GM21576 (cell line): ENCODE measurements around the gene APOA4.
A peak's percentile ranks its signal among the peaks of the same experiment; 100 is the strongest.
"Not testable (repeated sequence)": the region's sequence is repeated elsewhere in the genome, so short reads cannot be mapped to it uniquely, and the experiment has no call there.

Experiments used
- ATAC-seq: cut with Tn5 transposase; IDR thresholded peaks from one replicate; pipeline ENCODE4 v1.9.1; 2021; ENCODE audit warnings: mild to moderate bottlenecking, moderate library complexity; ENCODE audit not compliant: unreplicated experiment

The APOA4 gene

DNA sequence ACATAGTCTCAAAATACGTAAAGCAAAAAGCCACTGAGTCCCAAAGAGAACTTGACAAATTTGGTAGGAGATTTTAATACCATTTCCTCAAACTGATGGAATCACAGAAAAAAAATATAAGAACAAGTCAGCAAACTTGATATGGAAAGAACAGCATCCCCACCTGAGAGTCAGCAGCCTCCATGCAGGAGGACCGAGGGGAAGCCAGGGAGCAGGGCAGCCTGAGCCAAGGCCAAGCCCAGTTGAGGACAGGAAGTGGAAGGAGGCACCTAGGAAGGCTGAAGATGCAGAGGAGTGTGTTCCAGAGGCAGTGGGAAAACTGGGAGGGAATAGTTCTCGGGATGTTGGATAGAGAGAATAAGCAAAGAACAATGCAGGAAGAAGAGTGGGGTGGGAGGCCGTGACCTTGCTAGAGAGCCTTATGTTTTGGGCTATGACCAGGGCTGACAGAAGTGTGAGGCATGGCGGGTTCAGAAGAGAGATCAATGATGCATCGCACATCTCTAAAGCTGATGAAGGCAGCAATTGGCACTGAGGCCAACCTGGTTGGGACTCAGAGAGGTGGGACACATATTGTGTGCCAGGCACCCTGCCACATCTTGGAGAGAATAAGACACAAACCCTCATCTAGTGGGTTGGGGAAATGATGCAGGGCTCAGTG, 15.4 kb downstream of the APOA4 start:
- no peak for ATAC-seq

DNA sequence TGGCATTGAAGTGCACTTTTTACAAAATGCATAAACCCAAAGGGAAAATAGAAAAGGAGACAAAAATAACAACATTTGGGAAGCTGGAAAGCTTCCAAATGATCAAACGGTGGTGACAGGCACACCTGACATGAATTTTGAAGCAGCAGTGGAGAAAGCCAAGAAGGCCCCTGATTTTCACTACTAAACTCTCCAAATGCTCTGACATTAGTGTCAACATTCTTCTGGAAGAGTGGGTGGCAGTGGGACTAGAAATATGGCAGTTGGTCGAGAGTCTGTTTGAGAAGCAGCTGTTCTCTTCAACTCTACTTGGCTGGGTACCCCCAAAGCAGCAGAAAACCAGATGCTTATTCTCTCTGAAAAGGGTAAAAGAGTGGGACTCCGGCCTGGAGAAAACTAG, 19.1 kb downstream of the APOA4 start:
- no peak for ATAC-seq

DNA sequence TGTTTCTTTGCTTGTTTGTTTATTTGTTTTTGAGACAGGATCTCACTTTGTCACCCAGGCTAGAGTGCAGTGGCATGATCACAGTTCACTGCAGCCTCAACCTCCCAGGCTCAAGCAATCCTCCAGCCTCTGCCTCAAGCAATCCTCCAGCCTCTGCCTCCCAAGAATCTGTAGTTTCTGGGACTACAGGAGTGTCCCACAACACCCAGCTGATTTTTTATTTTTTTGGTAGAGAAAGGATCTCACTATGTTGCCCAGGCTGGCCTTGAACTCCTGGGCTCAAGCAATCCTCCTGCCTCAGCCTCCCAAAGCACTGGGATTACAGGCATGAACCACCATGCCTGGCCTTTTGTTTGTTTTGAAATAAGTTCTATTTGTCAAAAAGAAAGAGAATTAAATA, 21.4 kb downstream of the APOA4 start:
- ATAC-seq = not testable (repeated sequence)

DNA sequence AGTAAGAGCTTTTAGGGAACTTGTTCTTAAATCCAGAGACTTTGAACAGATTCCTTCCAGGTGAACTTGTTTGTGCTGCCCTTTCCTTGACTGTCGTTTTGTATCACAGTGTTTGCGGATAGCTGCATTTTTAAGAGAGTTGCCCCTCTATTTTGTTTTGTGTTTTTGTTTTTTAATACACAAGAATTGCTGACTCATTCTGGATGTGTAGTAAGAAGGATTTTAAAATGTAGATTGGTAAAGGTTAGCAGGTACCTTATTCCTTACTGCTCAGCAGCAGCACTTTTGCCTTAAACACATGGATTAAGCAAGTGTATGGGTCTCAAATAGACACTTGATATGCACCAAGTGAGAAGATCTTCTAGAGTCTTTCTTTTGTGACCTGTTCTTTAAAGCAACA, 22.5 kb downstream of the APOA4 start:
- ATAC-seq = no peak

DNA sequence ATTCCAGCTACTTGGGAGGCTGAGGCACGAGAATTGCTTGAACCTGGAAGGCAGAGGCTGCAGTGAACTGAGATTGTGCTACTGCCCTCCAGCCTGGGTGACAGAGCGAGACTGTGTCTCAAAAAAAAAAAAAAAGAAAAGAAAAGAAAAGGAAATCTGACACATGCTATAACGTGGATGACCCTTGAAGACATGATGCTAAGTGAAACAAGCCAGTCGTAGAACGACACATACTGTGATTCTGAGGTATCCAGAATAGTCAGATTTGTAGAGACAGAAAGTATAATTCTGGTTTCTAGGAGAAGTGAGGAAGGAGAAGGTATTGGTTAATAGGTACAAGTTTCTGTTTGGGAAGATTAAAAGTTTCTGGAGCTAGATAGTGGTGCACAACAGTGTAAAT, 24.7 kb downstream of the APOA4 start:
- ATAC-seq = no peak

DNA sequence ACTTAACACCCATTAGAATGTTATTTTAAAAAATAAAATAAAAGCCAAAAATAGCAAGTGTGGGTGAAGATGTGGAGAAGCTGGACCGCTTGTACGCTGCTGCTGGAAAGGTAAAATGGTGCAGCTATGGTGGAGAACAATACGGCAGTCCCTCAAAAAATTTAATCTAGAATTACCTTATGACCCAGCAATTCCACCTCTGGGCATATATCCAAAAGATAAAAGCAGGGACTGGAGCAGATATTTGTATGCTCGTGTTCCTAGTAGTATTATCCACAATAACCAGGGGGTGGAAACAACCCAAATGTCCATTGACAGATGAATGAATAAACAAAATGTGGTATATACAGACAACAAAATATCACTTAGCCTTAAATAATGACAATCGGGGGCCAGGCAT, 25.3 kb downstream of the APOA4 start:
- no peak for ATAC-seq

GRCh38 chr11:116796548-116796947, 26.6 kb downstream of the APOA4 start:
- no peak for ATAC-seq

- ATAC-seq = no peak
These were observed 28.3 kb downstream of the APOA4 start for GRCh38 chr11:116794851-116795250.

DNA sequence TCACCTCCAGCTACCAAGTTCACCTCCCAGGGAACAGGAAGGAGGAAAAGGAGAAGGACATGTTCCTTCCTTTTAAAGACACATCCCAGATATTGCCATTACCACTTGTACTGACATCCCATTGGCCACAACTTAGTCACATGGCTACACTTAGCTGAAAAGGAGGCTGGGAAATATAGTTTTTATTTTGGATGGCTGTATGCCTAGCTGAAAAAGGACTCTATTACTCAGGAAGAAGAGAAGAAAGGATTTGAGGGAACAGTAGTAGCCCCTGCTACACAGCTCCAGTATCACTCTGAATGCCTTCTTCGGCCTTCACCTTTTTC, 29.4 kb downstream of the APOA4 start:
- no peak for ATAC-seq

GRCh38 chr11:116792869-116793771, 30.0 kb downstream of the APOA4 start:
- ATAC-seq = no peak

GRCh38 chr11:116792144-116792868, 30.8 kb downstream of the APOA4 start:
- no peak for ATAC-seq

- no peak for ATAC-seq
These were observed 31.3 kb downstream of the APOA4 start, which contains the start of gene APOA5 for GRCh38 chr11:116791813-116792143. TSS of gene APOA5 (minus strand) at chr11:116791879. CDS start at chr11:116791860, 19 bp downstream.

- ATAC-seq = peak; percentile 35
These were observed 31.9 kb downstream of the APOA4 start for GRCh38 chr11:116791002-116791812.

DNA sequence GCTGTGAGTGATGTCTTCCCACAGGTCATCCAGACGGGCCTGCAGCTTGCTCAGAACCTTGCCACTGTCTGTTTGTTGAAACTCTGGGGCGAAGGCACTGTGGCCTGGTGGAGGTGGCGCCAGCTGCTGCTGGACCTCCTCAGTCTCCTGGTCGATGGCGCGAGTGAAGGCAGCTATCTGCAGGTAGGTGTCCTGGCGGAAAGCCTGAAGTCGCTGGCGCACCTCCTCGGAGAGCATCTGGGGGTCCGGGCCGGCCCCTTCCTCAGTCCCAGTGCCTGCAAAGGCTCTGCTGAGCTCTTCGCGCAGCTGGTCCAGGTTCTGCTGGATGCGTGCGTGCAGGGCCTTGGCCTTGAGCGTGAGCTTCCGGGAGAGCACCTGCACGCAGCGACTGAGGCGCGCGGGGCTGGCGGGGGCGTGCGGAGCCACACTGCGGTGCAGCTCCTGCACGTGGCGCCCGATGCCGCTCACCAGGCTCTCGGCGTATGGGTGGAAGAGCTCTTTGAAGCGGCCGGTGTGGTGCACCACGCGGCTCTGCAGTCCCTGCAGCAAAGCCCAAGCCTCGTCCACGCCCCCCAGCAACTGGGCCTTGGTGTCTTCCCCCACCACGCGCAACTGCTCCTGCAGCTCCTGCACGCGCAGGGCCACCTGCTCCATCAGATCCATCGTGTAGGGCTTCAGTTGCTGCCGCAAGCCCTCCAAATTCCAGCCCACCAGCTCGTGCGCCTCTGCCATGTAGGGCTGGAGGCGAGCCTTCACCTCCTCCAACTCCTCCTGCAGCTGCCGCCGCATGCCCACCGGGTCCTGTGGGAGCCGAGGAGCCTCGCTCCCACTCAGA, 32.7 kb downstream of the APOA4 start:
- no peak for ATAC-seq

DNA sequence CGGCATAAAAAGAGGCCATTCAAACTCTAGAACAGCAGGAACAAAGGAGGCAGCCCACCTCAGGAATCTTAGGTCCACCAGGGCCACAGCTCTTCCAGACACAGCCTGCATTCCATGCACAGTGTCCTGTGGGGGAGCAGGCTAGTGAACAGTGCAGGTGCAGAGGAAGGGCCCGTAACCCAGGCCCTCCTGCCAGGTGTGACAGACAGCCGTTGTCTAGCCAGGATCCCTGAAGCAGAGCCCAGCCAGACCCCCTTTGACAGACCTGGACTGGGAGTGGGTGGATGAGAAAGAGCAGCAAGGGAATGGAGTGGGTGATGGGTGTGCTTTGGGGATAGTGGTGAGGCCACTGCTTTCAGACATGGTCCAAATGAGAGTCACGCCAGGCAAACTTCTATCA, 34.1 kb downstream of the APOA4 start:
- ATAC-seq = no peak

DNA sequence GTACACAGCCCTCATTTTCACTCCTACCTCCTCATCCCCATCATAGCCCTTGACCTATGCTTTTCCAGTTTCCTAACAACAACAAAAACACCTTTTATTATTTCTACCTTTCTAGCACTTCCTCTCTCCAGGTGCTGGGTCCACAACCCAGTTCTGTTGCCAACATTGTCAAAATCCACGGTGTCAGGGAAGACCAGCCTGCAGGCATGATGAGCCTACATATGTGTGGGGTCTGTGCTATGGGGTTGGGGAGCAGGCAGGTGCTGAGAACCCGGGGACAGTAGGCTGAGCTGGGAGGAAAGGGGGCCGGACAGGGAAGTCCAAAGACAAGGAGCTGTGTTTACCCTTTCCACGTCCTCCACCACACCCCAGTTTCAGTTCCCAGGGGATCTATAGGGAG, 34.6 kb downstream of the APOA4 start:
- ATAC-seq = no peak

GRCh38 chr11:116787786-116788486, 35.2 kb downstream of the APOA4 start, which contains the start of gene ZPR1:
TSS of gene ZPR1 (minus strand) at chr11:116788023. CDS start at chr11:116787990, 33 bp downstream.
- ATAC-seq = peak; percentile 86

DNA sequence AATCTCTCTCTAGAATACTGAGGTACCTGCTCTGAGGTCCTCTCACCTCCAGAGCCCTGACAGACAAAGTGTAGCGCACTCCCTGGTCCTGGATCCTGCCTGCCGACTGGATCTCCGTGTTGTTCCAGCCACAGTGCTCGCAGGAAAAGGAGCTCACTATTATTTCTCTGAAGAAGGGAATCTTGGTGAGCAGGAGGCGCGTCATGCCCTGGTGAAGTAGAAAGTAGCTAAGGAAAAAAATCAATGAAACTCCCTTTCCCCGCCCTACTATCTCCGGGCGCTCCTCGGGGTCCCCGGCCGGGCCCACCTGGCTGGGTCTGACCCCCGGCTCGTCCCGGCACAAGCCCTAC, 35.7 kb downstream of the APOA4 start:
- ATAC-seq = no peak

GRCh38 chr11:116786966-116787365, 36.1 kb downstream of the APOA4 start:
- ATAC-seq = no peak
